GM18526 (cell line): Measurements from ENCODE around the gene NFATC1.
A peak's percentile ranks its signal among the peaks of the same experiment; 100 is the strongest.

Source experiments
- POLR2A ChIP-seq: IDR thresholded peaks from 3 replicates; pipeline ENCODE4 v1.6.1; 2011; ENCODE audit not compliant: insufficient read length; ENCODE audit errors: extremely low read depth

The NFATC1 gene

GRCh38 chr18:79458131-79458838, 62.6 kb downstream of the NFATC1 start:
- TF ChIP-seq POLR2A: no peak

DNA sequence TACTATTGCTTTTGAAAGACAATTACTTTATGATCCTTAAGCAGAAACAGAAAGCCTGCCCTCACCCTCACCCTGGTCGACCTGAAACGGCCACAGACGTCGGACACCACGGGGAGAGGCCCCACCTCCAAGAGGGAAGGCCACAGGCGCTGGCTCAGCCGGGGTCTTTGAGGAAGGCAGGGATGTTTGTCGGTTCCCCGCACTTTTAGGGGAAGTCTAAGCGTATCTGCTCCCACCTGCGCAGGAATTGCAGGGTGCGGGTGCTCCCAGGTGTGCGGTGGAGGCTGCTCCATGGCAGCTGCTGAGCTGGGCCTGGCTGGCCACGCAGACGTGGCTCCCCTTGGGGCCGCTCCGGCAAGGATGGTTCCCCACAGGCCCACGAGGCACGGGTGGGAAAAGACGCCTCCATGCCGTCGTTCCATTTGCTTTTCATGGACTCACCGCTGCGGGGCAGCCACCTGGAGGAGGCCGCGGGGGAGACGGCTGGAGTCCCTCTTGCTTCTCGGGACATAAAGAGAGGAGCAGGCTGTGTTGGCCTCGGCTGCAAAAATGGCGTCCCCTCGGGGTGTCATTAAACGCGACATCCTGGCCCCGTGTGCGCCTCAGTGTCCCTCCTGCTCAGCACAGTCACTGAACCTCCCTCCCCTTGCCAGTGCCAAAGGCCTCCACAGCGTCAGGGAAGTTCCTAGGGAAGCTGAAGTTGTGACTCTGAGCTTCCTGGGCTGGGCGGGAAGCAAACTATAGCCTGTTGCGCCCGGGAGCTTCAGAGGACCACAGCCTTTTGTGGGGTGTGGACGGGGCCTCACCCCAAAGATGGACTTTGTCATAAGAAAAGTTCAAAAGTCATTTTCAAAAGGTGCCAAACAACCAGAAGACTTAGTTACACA, 63.4 kb downstream of the NFATC1 start:
- TF ChIP-seq POLR2A: no peak

- TF ChIP-seq POLR2A: no peak
Measured at GRCh38 chr18:79459946-79460480, 64.3 kb downstream of the NFATC1 start.

GRCh38 chr18:79460481-79461300, 65.0 kb downstream of the NFATC1 start:
- peak; percentile 31 for TF ChIP-seq POLR2A

DNA sequence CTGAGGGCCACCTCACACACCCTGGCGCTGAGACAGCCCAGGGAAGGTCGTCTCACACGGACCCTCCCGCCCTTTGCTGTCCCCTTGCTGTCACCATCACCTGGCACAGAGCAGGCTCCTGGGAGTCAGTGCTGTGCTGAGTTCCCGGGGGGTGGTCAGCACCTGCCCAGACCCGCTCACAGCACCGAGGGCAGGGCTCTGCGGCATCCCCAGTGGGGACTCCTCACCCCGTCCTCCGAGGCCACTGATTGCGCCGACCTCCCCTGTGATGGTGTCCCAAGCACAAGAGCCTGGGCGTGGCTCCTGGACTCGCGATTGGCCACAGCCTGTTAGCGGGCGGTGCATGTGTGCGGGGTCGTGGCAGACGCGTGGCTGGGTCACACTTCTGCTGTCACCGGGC, 65.9 kb downstream of the NFATC1 start:
- TF ChIP-seq POLR2A: no peak

GRCh38 chr18:79463424-79463960, 67.8 kb downstream of the NFATC1 start:
- TF ChIP-seq POLR2A: no peak

- TF ChIP-seq POLR2A: no peak
Measured at GRCh38 chr18:79465392-79465991, 69.8 kb downstream of the NFATC1 start.

DNA sequence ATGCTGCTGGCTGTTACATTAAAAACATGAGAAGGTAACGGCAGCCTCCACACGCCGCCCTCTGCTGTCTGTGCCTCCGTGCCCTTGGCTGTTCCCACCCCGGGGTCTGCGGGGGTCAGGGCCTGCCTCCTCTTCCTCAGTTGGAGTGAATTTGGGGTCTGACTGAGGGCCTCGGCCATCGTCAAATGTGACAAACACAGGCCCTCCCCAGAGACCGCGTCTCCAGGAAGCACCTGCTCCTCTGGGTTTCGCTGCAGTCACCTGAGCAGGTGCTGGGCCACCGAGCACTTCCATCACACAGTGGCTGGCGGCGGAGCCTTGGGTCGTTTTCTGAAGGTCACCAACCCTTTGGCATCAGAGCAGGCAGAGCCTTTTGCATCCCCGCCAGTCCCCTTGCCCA, 70.9 kb downstream of the NFATC1 start:
- TF ChIP-seq POLR2A: no peak

- TF ChIP-seq POLR2A: no peak
Measured at GRCh38 chr18:79467126-79467525, 71.4 kb downstream of the NFATC1 start.

- TF ChIP-seq POLR2A: no peak
Measured at GRCh38 chr18:79468119-79468789, 72.5 kb downstream of the NFATC1 start.

DNA sequence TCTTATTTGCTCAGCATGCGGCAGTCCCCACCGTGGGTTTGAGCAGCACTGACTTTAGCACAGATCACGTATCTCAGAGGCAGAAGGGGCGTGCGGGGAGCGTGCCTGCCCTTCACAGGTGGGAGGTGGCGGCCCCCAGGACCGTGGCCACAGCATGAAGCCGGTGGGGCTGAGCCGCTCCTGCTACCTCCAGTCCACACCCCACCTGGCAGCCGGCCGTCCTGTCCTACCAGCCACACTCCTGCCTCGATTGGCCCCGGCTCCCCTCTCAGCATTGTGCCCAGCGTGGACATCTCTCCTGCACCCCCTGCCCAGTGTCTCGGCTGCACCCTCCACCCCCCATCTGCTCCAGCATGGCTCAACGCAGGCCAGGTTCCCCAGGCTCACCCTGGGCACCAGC, 73.6 kb downstream of the NFATC1 start:
- no peak for TF ChIP-seq POLR2A

DNA sequence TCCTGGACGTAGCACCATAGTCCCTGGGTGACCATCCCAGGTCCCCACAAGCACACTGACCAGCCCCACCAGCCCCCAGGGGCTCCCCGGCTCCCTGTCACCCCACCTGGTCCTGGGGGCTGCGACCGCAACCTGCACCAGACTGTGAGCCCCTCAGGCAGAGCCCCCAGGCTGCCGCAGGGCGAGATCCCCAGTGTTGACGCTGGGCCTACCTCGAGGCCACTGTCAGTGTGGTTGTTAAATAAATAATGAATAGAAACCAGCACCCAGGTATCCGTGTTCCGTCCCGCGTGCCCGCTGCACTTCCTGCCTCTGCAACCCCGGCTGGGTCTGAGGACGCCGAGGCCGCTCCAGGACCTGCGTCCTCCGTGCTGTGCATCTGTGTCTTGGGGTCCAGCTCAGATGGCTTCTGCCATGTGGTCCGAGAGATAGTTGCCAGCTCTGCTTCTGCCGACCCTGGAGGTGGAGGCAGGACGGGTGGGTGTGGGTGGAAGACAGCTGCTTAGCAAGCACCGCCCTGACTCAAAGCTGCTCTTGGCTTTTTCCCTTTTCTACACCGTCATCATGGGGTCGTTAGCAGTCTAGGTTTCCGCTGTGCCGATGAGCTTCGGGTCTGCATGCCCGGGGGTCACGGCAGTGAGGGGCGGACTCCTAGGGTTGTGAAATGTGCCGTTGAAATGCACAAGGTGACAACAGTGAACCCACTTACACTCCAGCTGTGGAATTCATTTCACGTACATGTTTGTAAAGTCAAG, 74.2 kb downstream of the NFATC1 start:
- no peak for TF ChIP-seq POLR2A

GRCh38 chr18:79470547-79470946, 74.8 kb downstream of the NFATC1 start:
- no peak for TF ChIP-seq POLR2A

DNA sequence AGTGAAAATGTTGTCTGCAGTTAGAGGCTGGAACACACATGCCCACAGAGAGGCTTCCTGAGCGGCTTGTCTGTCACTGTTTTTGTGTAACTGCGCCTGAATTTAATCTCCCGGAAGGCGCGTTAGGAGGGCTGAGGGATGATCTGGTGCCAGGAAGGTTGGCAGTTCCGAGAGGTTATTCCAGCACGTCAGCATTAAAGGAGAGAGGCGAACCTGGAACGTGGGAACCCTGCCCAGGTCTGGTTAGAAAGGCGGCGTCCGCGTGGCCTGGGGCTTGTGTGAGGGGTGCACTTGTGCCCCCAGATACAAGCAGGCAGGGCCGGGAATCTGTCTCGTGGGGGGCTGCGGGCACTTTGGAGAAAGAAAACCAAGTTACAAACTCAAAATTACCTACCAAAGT, 75.3 kb downstream of the NFATC1 start:
- no peak for TF ChIP-seq POLR2A

- no peak for TF ChIP-seq POLR2A
Measured at GRCh38 chr18:79471597-79471996, 75.9 kb downstream of the NFATC1 start.
